22Rv1 (cell line): ENCODE measurements around the gene LTBP2.

ENCODE experiments used
- CTCF ChIP-seq: fragments of 450-650 bp; IDR thresholded peaks from 2 replicates; pipeline ENCODE4 v1.5.1; 2017; ENCODE audit warnings: mild to moderate bottlenecking
- ZFX ChIP-seq: fragments of 450-650 bp; IDR thresholded peaks from 2 replicates; pipeline ENCODE4 v1.6.1; 2017; ENCODE audit warnings: antibody characterized with exemption, borderline replicate concordance

GRCh38 chr14:74505831-74506230 lies 106.2 kb downstream of the LTBP2 start:
- no peak for TF ChIP-seq CTCF
- TF ChIP-seq ZFX, result no peak
